ENCODE data around the gene TOR4A.

DNA sequence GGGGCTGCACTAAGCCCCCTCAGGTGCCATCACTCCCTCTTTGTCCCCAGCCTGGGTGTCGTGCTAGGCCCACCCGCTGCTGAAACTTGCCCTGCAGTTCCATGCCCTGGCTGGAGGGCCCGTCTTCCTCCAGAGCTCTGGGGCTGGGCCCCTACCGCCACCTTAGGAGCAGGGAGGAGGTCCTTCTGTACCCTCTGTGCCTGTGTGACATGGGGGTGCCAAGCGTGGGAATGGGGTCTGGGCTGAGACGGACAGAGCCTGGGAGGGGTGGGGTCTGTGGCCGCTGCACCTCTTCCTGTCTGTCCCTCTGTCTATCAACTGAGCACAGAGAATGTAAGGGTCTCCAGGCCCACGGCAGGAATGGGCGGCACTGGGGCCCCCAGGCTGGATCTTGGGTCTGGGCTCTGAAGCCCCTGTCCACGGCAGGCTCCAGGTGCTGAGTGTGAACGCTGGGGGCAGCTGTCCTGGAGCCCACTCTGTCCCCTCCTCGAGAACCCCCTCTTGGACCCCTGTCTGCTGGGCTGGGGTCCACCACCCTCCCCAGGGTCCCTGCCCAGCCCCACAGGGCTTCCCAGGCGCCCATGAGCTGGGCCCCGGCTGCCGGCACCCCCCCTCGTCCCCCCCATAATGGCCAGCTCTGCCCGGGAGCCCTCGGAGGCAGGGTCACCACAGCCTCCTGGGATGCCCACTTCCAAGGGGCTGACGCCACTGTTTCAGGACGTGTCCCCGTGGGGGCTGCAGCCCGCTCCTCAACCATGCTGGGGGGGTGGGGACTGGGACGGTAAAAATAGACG, 40.4 kb downstream of the TOR4A start:
- TF ChIP-seq EZH2 (IDR thresholded peaks at IDR 0.05; ENCODE audit: insufficient read depth, poor library complexity, severe bottlenecking) (no peak), EZH2phosphoT487 (IDR thresholded peaks at IDR 0.05; ENCODE audit: insufficient read depth, low read depth) (no peak)
